GM19099 (cell line): Measurements from ENCODE around the gene CBLB.

ENCODE experiments used
- POLR2A ChIP-seq: IDR thresholded peaks from 3 replicates; pipeline ENCODE4 v1.6.1; 2011; ENCODE audit warnings: low read depth; ENCODE audit not compliant: insufficient read length; ENCODE audit errors: extremely low read depth

CBLB gene

GRCh38 chr3:105798381-105798934 is 70.4 kb downstream of the CBLB start:
- TF ChIP-seq POLR2A: no peak

- TF ChIP-seq POLR2A: no peak
Observed at GRCh38 chr3:105793040-105793439, 75.8 kb downstream of the CBLB start.

GRCh38 chr3:105791919-105792786 is 76.7 kb downstream of the CBLB start:
- TF ChIP-seq POLR2A: no peak

- TF ChIP-seq POLR2A: no peak
Observed at GRCh38 chr3:105791131-105791530, 77.7 kb downstream of the CBLB start.

GRCh38 chr3:105790534-105790933 is 78.3 kb downstream of the CBLB start:
- no peak for TF ChIP-seq POLR2A

- TF ChIP-seq POLR2A: no peak
Observed at GRCh38 chr3:105788593-105788992, 80.2 kb downstream of the CBLB start.

GRCh38 chr3:105787453-105787852 is 81.4 kb downstream of the CBLB start:
- no peak for TF ChIP-seq POLR2A

GRCh38 chr3:105786990-105787389 is 81.8 kb downstream of the CBLB start:
- TF ChIP-seq POLR2A: no peak

- no peak for TF ChIP-seq POLR2A
Observed at GRCh38 chr3:105786241-105786640, 82.6 kb downstream of the CBLB start.

GRCh38 chr3:105785803-105786202 is 83.0 kb downstream of the CBLB start:
- TF ChIP-seq POLR2A: no peak

GRCh38 chr3:105783631-105784030 is 85.2 kb downstream of the CBLB start:
- no peak for TF ChIP-seq POLR2A

- TF ChIP-seq POLR2A: no peak
Observed at GRCh38 chr3:105781871-105782270, 86.9 kb downstream of the CBLB start.

GRCh38 chr3:105780107-105780506 is 88.7 kb downstream of the CBLB start:
- TF ChIP-seq POLR2A: no peak

GRCh38 chr3:105775368-105775767 is 93.4 kb downstream of the CBLB start:
- TF ChIP-seq POLR2A: no peak

- TF ChIP-seq POLR2A: no peak
Observed at GRCh38 chr3:105774444-105775180, 94.2 kb downstream of the CBLB start.

- no peak for TF ChIP-seq POLR2A
Observed at GRCh38 chr3:105773291-105773690, 95.5 kb downstream of the CBLB start.
